ENCODE results near the gene ARID2. TPM values are rescaled to one million over a fixed set of nuclear protein-coding genes. Genes with fewer than 3 reads are reported as not detected.

ARID2 gene
- total and polyA plus RNA-seq, 2 experiments from 2014 or later: 26.5 to 54.9 TPM

GRCh38 chr12:45768194-45768593 lies 38.7 kb downstream of the ARID2 start:
- H3K27me3 Mint-ChIP-seq (ENCODE audit: insufficient read depth, low read depth, poor library complexity): no peaks in the 10 kb centered on the region
- H3K4me2 ChIP-seq: no peak overlapping the region
- H3K4me3 Mint-ChIP-seq: no peak overlapping the region
- H3K4me3 ChIP-seq: no peak overlapping the region
- H3K9me3 Mint-ChIP-seq: peaks cover 23% of the 10 kb centered on the region
- peaks cover 5% of the 10 kb centered on the region for H3K4me1 Mint-ChIP-seq
- no peak overlapping the region for H3K27ac ChIP-seq (ENCODE audit: low read depth)
- DNase-seq (ENCODE audit: low spot score) (no peak), ATAC-seq (no peak)
- H3K36me3 ChIP-seq (ENCODE audit: insufficient read depth): no peaks in the 10 kb centered on the region
- peaks cover 37% of the 10 kb centered on the region for H3K36me3 Mint-ChIP-seq (ENCODE audit: low read depth)
- H3K9me2 ChIP-seq (ENCODE audit: insufficient read depth): no peaks in the 10 kb centered on the region
- no peaks in the 10 kb centered on the region for H3K27me3 ChIP-seq (ENCODE audit: insufficient read depth)
- H2AFZ ChIP-seq: no peak overlapping the region
- no peaks in the 10 kb centered on the region for H3F3A ChIP-seq (replicated peaks; ENCODE audit: low read depth)
- no peaks in the 10 kb centered on the region; the same call in 1 of the 2 replicates for H3K4me1 ChIP-seq (ENCODE audit: insufficient read depth)
- TF ChIP-seq ZNF462 (CRISPR knock-in tag; IDR thresholded peaks at IDR 0.05) (no peak), ETS1 (IDR thresholded peaks at IDR 0.05) (no peak), STAT1 (IDR thresholded peaks at IDR 0.05; ENCODE audit: unreplicated experiment) (no peak), EZH2phosphoT487 (IDR thresholded peaks at IDR 0.05; ENCODE audit: unreplicated experiment) (no peak), NANOG (IDR thresholded peaks at IDR 0.05; ENCODE audit: borderline replicate concordance) (no peak), CREB1 (CRISPR knock-in tag; IDR thresholded peaks at IDR 0.05; ENCODE audit: low read depth) (no peak)
- TF ChIP-seq, protein P1, sequence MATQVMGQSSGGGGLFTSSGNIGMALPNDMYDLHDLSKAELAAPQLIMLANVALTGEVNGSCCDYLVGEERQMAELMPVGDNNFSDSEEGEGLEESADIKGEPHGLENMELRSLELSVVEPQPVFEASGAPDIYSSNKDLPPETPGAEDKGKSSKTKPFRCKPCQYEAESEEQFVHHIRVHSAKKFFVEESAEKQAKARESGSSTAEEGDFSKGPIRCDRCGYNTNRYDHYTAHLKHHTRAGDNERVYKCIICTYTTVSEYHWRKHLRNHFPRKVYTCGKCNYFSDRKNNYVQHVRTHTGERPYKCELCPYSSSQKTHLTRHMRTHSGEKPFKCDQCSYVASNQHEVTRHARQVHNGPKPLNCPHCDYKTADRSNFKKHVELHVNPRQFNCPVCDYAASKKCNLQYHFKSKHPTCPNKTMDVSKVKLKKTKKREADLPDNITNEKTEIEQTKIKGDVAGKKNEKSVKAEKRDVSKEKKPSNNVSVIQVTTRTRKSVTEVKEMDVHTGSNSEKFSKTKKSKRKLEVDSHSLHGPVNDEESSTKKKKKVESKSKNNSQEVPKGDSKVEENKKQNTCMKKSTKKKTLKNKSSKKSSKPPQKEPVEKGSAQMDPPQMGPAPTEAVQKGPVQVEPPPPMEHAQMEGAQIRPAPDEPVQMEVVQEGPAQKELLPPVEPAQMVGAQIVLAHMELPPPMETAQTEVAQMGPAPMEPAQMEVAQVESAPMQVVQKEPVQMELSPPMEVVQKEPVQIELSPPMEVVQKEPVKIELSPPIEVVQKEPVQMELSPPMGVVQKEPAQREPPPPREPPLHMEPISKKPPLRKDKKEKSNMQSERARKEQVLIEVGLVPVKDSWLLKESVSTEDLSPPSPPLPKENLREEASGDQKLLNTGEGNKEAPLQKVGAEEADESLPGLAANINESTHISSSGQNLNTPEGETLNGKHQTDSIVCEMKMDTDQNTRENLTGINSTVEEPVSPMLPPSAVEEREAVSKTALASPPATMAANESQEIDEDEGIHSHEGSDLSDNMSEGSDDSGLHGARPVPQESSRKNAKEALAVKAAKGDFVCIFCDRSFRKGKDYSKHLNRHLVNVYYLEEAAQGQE (IDR thresholded peaks at IDR 0.05; ENCODE audit: unreplicated experiment): no peak
- peaks cover 4% of the 10 kb centered on the region; the same call in 1 of the 2 replicates for H4K20me1 ChIP-seq (replicated peaks; ENCODE audit: insufficient read depth)
- no peak overlapping the region for H3K27ac Mint-ChIP-seq
- peaks cover 97% of the 10 kb centered on the region for H3K79me2 ChIP-seq (replicated peaks; ENCODE audit: insufficient read depth)
